PC-9 (cell line): ENCODE data around the gene CAPN11. TPM values are rescaled to one million over a fixed set of nuclear protein-coding genes. Genes with fewer than 3 reads are reported as not detected.

Source experiments
- BruUV-seq: library from RNA; stranded (reverse); fragments of 400-500 nt; replicated peaks from 2 replicates; lab custom pipeline; 2021; lab: Mats Ljungman, UMichigan
- CTCF ChIA-PET: fragments of 300-600 bp; sonication (Branson Sonifier 250); formaldehyde crosslinking; loops from one replicate; lab custom pipeline; 2022; ENCODE audit warnings: antibody characterized with exemption; lab: Charles Lee
- POLR2A ChIA-PET: fragments of 300-600 bp; sonication (Branson Sonifier 250); formaldehyde crosslinking; loops from one replicate; lab custom pipeline; 2022; ENCODE audit warnings: antibody characterized with exemption; ENCODE audit not compliant: unreplicated experiment; lab: Charles Lee
- DNase-seq, 2 experiments: peaks; one replicate each; pipeline versions ENCODE4 v3.0.0 to v3.0.0-alpha.2; 2015 to 2022; ENCODE audit warnings: mixed read lengths in 1 of 2
- H2AFZ ChIP-seq: fragments of 200-600 bp; sonication (generic); 2 replicates; pipeline ENCODE4 v1.8.1; 2017; ENCODE audit warnings: antibody characterized with exemption
- H3F3A ChIP-seq: fragments of 200-600 bp; sonication (generic); 2 replicates; pipeline ENCODE4 v1.8.1; 2017; ENCODE audit warnings: antibody characterized with exemption, mild to moderate bottlenecking, low read depth; ENCODE audit not compliant: insufficient read depth
- H3K27ac ChIP-seq: fragments of 200-600 bp; sonication (generic); 2 replicates; pipeline ENCODE4 v1.6.1; 2016; ENCODE audit warnings: mixed run types
- H3K27me3 ChIP-seq: fragments of 200-600 bp; sonication (generic); 2 replicates; pipeline ENCODE4 v1.6.1; 2016; ENCODE audit warnings: low read depth, mixed run types; ENCODE audit not compliant: insufficient read depth
- H3K36me3 ChIP-seq: fragments of 200-600 bp; sonication (generic); 2 replicates; pipeline ENCODE4 v1.6.1; 2016; ENCODE audit warnings: low read depth, mixed run types
- H3K4me1 ChIP-seq: fragments of 200-600 bp; sonication (generic); replicated peaks from 2 replicates; pipeline ENCODE4 v1.6.1; 2016; ENCODE audit warnings: mixed run types; ENCODE audit not compliant: insufficient read depth
- H3K4me2 ChIP-seq: fragments of 200-600 bp; sonication (generic); 2 replicates; pipeline ENCODE4 v1.6.1; 2017; ENCODE audit warnings: mixed run types
- H3K4me3 ChIP-seq: fragments of 200-600 bp; sonication (generic); 2 replicates; pipeline ENCODE4 v1.6.1; 2016; ENCODE audit warnings: mixed run types
- H3K79me2 ChIP-seq: fragments of 200-600 bp; sonication (generic); 2 replicates; pipeline ENCODE4 v1.6.1; 2017; ENCODE audit warnings: low read depth, mixed run types
- H3K9me2 ChIP-seq: fragments of 200-600 bp; sonication (generic); 2 replicates; pipeline ENCODE4 v1.8.1; 2017; ENCODE audit warnings: mild to moderate bottlenecking; ENCODE audit not compliant: insufficient read depth
- H3K9me3 ChIP-seq: fragments of 200-600 bp; sonication (generic); 2 replicates; pipeline ENCODE4 v1.8.1; 2016; ENCODE audit warnings: low read depth; ENCODE audit not compliant: insufficient read depth
- H4K20me1 ChIP-seq: fragments of 200-600 bp; sonication (generic); 2 replicates; pipeline ENCODE4 v1.8.1; 2017; ENCODE audit not compliant: insufficient read depth
- CTCF ChIP-seq: fragments of 200-600 bp; sonication (generic); conservative IDR thresholded peaks from 2 replicates; pipeline ENCODE4 v1.6.1; 2017; ENCODE audit warnings: mixed run types, antibody characterized with exemption, mild to moderate bottlenecking, moderate library complexity
- EZH2 ChIP-seq: fragments of 200-600 bp; sonication (generic); IDR thresholded peaks from 2 replicates; pipeline ENCODE4 v1.8.0; 2017; ENCODE audit warnings: antibody characterized with exemption, low read depth
- intact Hi-C: fragments of 100-400 bp; cut with micrococcal nuclease; formaldehyde crosslinking; loops from one replicate; pipeline ENCODE4 v1.10.0; 2022; ENCODE audit not compliant: unreplicated experiment
- total RNA-seq: library from RNA; stranded (reverse); gene quantifications from 2 replicates; pipeline ENCODE4 v1.2.3, GENCODE V29; 2021

CAPN11 gene
- total RNA-seq, 1 experiment from 2014 or later: not detected

GRCh38 chr6:44176762-44177509, 18.3 kb downstream of the CAPN11 start:
- H3K27me3 ChIP-seq: no peaks in the 10 kb centered on the region
- H3K9me3 ChIP-seq: no peaks in the 10 kb centered on the region
- H3F3A ChIP-seq: peaks cover 15% of the 10 kb centered on the region; the same call in 1 of the 2 replicates
- no peak overlapping the region for H3K4me2 ChIP-seq
- no peak for DNase-seq
- H3K4me3 ChIP-seq: no peak overlapping the region
- H3K9me2 ChIP-seq: no peaks in the 10 kb centered on the region
- ChIA-PET CTCF (interaction anchor here (1.0 kb wide), 1 partner anchor 43 kb away, joined by 4 read pairs; no protein-coding TSS in a partner anchor), POLR2A (no interaction called here)
- TF ChIP-seq EZH2: no peak
- TF ChIP-seq CTCF: no peak
- H4K20me1 ChIP-seq: no peaks in the 10 kb centered on the region
- intact Hi-C loops: no loop called here
- no peak overlapping the region for H2AFZ ChIP-seq
- H3K36me3 ChIP-seq: no peaks in the 10 kb centered on the region
- no peaks in the 10 kb centered on the region for H3K4me1 ChIP-seq
- no peaks in the 10 kb centered on the region for H3K79me2 ChIP-seq
- BruUV-seq: no TSS peak
- H3K27ac ChIP-seq: no peak overlapping the region

- H3K27ac ChIP-seq: no peak overlapping the region
- TF ChIP-seq EZH2 (no peak), CTCF (no peak)
- no peaks in the 10 kb centered on the region for H3K9me3 ChIP-seq
- H2AFZ ChIP-seq: no peak overlapping the region
- H4K20me1 ChIP-seq: no peaks in the 10 kb centered on the region
- H3K4me1 ChIP-seq: no peaks in the 10 kb centered on the region
- intact Hi-C loops: no loop called here
- H3F3A ChIP-seq: peaks cover 15% of the 10 kb centered on the region; the same call in 1 of the 2 replicates
- H3K9me2 ChIP-seq: no peaks in the 10 kb centered on the region
- H3K27me3 ChIP-seq: no peaks in the 10 kb centered on the region
- no TSS peak for BruUV-seq
- no peak for DNase-seq
- POLR2A ChIA-PET: no interaction called here
- H3K36me3 ChIP-seq: no peaks in the 10 kb centered on the region
- CTCF ChIA-PET: interaction anchor here (1.0 kb wide), 1 partner anchor 42 kb away, joined by 4 read pairs; no protein-coding TSS in a partner anchor
- H3K4me2 ChIP-seq: no peak overlapping the region
- H3K4me3 ChIP-seq: no peak overlapping the region
- H3K79me2 ChIP-seq: no peaks in the 10 kb centered on the region
Observed at GRCh38 chr6:44177691-44178423, 19.2 kb downstream of the CAPN11 start.

GRCh38 chr6:44178424-44179071, 19.9 kb downstream of the CAPN11 start:
- ChIA-PET CTCF (no interaction called here), POLR2A (no interaction called here)
- no peaks in the 10 kb centered on the region for H3K36me3 ChIP-seq
- H3K27ac ChIP-seq: no peak overlapping the region
- H3K9me2 ChIP-seq: no peaks in the 10 kb centered on the region
- no peak for TF ChIP-seq EZH2
- no peak for TF ChIP-seq CTCF
- no peak overlapping the region for H3K4me2 ChIP-seq
- intact Hi-C loops: no loop called here
- H2AFZ ChIP-seq: no peak overlapping the region
- no peaks in the 10 kb centered on the region for H3K27me3 ChIP-seq
- no TSS peak for BruUV-seq
- no peaks in the 10 kb centered on the region for H3K4me1 ChIP-seq
- H3K79me2 ChIP-seq: no peaks in the 10 kb centered on the region
- H3K9me3 ChIP-seq: no peaks in the 10 kb centered on the region
- H3K4me3 ChIP-seq: no peak overlapping the region
- no peak for DNase-seq
- no peaks in the 10 kb centered on the region for H4K20me1 ChIP-seq
- peaks cover 15% of the 10 kb centered on the region; the same call in 1 of the 2 replicates for H3F3A ChIP-seq
